Fibroblast of pulmonary artery (primary cell): ENCODE results near the gene ZW10.
"Not testable (repeated sequence)": the region's sequence is repeated elsewhere in the genome, so short reads cannot be mapped to it uniquely, and the experiment has no call there.

Experiments used
- DNase-seq: peaks from one replicate; pipeline ENCODE4 v3.0.0-alpha.2; 2010; ENCODE audit warnings: low read depth
- H3K4me3 ChIP-seq: replicated peaks from 2 replicates; pipeline ENCODE4 v1.5.1; 2011; ENCODE audit warnings: low read depth, mild to moderate bottlenecking, control low read depth, low read length, moderate library complexity
- TF ChIP-seq, protein P1 (sequence below): IDR thresholded peaks from 2 replicates; pipeline ENCODE4 v1.5.1; 2011; ENCODE audit warnings: mild to moderate bottlenecking, control low read depth, low read length, inconsistent platforms; ENCODE audit errors: missing control alignments

Gene ZW10

DNA sequence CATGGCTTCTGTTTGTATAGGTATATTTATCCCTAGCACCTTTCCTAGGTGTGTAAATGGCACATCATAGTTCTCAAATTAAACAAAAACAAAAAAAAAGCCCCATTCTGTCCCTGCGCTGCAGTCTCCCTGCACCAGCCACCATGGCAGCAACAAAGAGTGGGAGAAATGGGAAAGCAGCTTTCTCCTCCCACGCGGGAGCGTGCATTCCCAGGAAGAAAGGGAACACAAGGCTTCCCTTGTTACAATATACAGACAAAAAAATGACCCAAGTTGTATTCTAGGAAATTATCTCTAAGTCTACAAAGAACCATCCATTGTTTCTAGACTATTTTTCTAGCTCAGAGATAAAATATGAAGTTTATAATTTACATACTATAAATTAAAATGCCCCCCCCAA, 51.3 kb downstream of the ZW10 start:
- no peak overlapping the region for H3K4me3 ChIP-seq
- DNase-seq: peak; percentile 24
- TF ChIP-seq, protein P1, sequence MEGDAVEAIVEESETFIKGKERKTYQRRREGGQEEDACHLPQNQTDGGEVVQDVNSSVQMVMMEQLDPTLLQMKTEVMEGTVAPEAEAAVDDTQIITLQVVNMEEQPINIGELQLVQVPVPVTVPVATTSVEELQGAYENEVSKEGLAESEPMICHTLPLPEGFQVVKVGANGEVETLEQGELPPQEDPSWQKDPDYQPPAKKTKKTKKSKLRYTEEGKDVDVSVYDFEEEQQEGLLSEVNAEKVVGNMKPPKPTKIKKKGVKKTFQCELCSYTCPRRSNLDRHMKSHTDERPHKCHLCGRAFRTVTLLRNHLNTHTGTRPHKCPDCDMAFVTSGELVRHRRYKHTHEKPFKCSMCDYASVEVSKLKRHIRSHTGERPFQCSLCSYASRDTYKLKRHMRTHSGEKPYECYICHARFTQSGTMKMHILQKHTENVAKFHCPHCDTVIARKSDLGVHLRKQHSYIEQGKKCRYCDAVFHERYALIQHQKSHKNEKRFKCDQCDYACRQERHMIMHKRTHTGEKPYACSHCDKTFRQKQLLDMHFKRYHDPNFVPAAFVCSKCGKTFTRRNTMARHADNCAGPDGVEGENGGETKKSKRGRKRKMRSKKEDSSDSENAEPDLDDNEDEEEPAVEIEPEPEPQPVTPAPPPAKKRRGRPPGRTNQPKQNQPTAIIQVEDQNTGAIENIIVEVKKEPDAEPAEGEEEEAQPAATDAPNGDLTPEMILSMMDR: no peak

DNA sequence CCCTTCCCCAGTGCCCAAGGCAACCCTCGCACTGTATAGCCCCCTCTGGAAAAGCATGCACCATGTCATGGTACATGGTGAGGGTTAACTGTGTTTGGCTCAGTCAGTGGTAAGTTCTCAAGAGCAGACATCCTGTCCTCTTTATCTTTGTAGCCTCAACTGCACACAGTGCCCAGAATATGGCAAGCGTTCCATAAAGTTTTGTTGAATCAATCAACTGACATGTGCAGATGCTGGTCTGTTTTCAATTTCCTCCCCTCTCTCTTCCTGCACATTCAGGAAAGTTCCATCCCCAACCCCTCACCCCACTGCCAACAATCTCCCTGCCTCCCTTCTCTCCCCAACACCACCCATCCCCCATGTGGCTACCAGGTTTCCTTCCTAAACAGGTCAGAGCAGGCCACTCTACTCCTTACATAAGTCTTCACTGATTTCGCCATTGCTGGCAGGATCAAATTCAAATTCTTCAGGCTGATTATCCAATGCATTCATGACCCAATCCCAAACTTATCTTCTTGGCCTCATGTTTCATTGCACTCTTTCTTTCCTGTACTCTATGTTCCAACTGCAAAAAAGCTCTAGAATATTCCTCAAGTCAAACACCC, 51.9 kb downstream of the ZW10 start:
- no peak overlapping the region for H3K4me3 ChIP-seq
- TF ChIP-seq, protein P1: no peak
- peak; percentile 66 for DNase-seq

DNA sequence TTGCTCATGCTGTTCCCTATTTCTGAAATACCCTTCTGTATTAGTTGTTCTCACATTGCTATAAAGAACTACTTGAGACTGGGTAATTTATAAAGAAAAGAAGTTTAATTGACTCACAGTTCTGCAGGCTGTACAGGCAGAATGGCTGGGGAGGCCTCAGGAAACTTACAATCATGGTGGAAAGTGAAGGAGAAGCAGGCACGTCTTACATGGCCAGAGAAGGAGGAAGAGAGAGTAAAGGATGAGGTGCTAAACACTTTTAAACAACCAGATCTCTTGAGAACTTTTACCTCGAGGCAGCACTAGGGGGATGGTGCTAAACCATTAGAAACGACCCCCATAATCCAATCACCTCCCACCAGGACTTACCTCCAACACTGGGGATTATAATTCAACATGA, 53.0 kb downstream of the ZW10 start:
- not testable (repeated sequence) for DNase-seq

DNA sequence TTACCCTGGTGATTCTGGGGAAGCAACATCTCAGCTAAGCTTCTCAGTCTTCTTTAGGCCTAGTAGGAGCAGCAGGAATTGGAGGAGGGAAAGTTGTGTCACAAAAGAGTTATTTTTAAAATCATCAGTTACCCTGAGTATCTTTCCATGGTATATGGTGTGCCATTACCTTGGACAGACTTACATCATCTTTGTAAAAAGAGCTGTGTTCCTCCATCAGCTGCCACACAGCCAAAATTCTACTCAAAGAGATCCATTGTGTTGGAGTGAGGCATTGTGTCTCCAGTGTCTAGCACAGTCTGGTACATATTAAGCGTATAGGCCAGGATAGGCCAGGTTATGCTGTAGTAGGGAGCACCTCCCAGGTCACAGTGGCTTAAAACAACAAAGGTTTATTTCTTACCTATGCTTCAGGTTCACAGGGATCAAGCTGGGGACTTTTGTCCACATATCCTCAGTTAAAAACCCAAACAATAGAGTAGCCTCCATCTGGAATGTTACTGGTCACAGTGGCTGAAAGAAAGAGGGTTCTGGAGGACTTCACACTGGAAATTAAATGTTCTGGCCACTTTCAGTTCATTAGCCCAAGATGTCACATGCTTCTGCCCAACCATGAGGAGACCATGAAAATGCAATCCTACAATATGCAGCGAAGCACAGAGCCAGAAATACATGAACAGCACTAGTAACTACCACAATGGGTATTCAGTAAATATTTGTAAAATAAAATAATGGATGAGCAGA, 57.4 kb downstream of the ZW10 start:
- no peak for DNase-seq
- TF ChIP-seq, protein P1: no peak
- no peak overlapping the region for H3K4me3 ChIP-seq

More for the DNA sequence above, 53.0 kb downstream of the ZW10 start:
- H3K4me3 ChIP-seq: not testable (repeated sequence)

DNA sequence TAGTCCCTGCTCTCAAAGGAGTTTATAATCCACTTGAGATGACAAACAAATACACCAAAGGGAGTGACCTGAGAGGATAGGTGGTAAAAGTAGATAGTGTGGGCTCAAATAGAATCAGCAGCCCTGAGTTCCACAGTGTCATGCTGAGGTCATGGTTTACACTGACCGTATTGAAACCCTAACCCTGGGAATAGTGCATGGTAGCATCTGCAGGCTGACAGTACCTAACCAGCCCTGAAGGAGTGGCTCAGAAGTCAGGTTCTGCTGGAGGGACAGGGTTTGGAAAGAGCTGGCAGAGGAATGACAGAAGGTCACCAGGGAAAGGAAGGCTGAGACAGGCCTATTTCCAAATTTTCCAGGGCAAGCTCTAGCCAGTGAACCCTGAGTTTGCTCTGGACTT, 58.2 kb downstream of the ZW10 start:
- TF ChIP-seq, protein P1: no peak
- DNase-seq: no peak
- H3K4me3 ChIP-seq: no peak overlapping the region

DNA sequence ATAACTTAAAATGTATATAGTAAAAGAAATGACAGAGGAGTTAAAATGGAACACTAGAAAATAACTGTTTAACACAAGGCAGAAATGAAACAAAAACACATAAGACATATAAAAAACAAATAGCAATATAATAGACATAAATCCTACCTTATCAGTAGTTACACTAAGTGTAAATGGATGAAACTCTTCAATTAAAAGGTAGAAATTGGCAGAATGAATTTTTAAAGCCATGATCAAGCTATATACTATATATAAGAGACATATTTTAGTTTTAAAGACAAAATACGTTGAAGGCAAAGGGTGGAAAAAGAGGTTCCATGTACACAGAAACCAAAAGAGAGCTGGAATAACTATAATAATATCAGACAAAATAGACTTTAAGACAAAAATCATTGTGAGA, 62.5 kb downstream of the ZW10 start:
- DNase-seq: no peak
- no peak overlapping the region for H3K4me3 ChIP-seq
- TF ChIP-seq, protein P1: no peak

DNA sequence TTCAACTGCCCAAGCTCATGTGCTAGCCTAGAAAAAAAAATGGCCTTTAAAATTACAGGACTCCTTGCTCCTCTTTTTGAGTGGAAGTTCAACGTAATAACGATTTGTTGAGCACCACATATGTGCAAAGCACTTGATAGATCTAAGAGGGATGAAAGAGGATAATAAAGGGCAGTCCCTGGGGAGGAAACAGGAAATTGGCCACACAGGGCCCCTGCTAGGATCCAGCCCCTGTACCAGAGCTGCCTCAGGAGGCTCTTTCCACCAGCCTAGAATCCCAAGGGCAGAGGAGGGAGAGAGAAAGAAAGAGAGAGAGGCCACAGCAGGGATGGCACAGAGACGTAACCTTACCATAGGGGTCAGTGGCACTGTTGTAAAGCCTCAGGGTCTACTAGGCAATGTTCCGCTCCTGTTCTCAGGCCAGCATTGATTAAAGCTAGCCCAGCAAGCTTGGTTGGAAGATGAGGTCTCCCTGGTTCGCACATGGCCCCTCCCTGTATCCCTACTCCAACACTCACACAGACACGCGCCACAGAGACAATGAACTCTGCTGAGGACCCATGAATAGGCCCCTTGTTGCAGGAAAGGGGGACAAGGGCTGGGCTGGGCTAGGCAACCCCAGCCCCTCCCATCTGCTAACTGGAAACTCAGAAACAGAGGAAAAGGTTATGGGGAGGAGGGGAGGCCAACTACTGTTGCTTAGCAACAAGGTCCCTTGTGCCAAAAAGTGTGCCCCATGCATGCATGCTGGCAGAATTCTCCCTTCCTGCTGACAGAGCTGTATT, 67.4 kb downstream of the ZW10 start, which contains the start of gene TMPRSS5:
TSS of gene TMPRSS5 (minus strand) at position 438 of the 785 bp plus-strand sequence. CDS start at position 354, 84 bp downstream.
- TF ChIP-seq, protein P1: no peak
- no peak within 1 kb of the TSS for H3K4me3 ChIP-seq
- DNase-seq: no peak

DNA sequence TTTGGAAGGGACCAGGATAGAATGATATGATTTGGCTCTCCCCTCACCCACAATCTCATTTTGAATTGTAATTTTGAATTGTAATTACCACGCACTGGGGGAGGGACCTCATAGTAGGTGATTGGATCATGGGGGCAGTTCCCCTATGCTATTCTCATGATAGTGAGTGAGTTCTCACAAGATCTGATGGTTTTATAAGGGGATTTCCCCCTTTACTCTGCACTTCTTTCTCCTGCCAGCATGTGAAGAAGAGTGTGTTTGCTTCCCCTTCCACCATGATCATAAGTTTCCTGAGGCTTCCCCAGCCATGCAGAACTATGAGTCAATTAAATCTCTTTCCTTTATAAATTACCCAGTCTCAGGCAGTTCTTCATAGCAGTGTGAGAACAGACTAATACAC, 69.9 kb downstream of the ZW10 start:
- DNase-seq: not testable (repeated sequence)

More for the DNA sequence above, 69.9 kb downstream of the ZW10 start:
- not testable (repeated sequence) for H3K4me3 ChIP-seq
